IPS DF 6.9 (cell line): ENCODE results near the gene PTPN22.

Experiments
- DNase-seq: peaks from one replicate; pipeline ENCODE4 v3.0.0-alpha.2; 2013; ENCODE audit warnings: low read depth, low spot score
- H3K27ac ChIP-seq: one replicate; pipeline ENCODE4 v1.5.1; 2013; ENCODE audit warnings: low read length, control low read depth
- H3K27me3 ChIP-seq: 2 replicates; pipeline ENCODE4 v1.6.1; 2013; ENCODE audit warnings: mild to moderate bottlenecking, low read length; ENCODE audit not compliant: control insufficient read depth, insufficient read depth
- H3K36me3 ChIP-seq: 2 replicates; pipeline ENCODE4 v1.6.1; 2013; ENCODE audit warnings: low read length; ENCODE audit not compliant: control insufficient read depth, insufficient read depth
- H3K4me1 ChIP-seq: 2 replicates; pipeline ENCODE4 v1.6.1; 2013; ENCODE audit warnings: low read length; ENCODE audit not compliant: control insufficient read depth, insufficient read depth
- H3K4me3 ChIP-seq: 2 replicates; pipeline ENCODE4 v1.5.1; 2013; ENCODE audit warnings: mild to moderate bottlenecking, low read length
- H3K9me3 ChIP-seq: 2 replicates; pipeline ENCODE4 v1.6.1; 2013; ENCODE audit warnings: low read length, inconsistent platforms; ENCODE audit not compliant: control insufficient read depth, insufficient read depth
- WGBS: extraction: QIAGEN DNeasy Blood & Tissue Kit; methylation state at CpG from one replicate; pipeline ENCODE4 v1.1.7; 2013; ENCODE audit warnings: mixed read lengths, missing lambda C conversion rate; ENCODE audit not compliant: insufficient read length, insufficient coverage; 5-methylcytosine and 5-hydroxymethylcytosine counted together

The PTPN22 gene

DNA sequence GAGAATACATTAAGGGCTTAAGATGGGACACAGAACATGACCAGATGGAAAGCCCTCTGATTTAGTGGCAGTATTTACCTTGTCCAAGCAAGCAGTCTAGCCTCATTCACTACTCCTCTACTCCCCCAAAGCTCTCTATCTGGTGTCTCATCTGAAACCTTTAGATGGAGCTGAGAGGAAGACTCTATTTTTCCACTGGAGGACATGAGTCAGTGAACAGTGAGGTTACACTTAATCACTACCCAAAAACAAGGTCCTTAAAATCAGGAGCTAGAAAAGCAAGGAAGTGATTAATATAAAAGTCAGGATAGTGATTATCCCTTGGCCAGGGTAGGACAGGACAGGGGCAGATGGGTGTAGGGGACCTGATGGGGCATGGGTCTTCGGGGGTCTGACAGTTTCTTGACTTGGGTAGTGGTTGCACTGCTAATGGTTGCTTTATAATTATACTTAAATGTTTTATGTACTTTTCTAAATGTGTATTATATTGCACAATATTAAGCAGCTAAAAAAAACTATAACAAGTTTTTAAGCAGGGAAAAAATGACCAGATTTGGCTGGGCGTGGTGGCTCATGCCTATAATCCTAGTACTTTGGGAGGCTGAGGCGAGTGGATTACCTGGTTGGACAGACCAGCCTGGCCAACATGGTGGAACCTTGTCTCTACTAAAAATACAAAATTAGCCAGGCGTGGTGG, 3.0 kb downstream of the PTPN22 start:
- Histone ChIP-seq H3K4me3 (no peak overlapping the region), H3K9me3 (no peaks in the 10 kb centered on the region), H3K27me3 (no peaks in the 10 kb centered on the region), H3K27ac (no peak overlapping the region), H3K36me3 (no peaks in the 10 kb centered on the region), H3K4me1 (no peaks in the 10 kb centered on the region)
- WGBS: no CpG with 5 or more reads among the region's 4 CpGs
- no peak for DNase-seq

- Histone ChIP-seq H3K27ac (no peak overlapping the region), H3K4me1 (no peaks in the 10 kb centered on the region), H3K27me3 (no peaks in the 10 kb centered on the region), H3K36me3 (no peaks in the 10 kb centered on the region), H3K9me3 (no peaks in the 10 kb centered on the region), H3K4me3 (no peak overlapping the region)
- DNase-seq: no peak
- no CpG with 5 or more reads among the region's 5 CpGs for WGBS
These were observed 9.9 kb downstream of the PTPN22 start for GRCh38 chr1:113861641-113862040.

DNA sequence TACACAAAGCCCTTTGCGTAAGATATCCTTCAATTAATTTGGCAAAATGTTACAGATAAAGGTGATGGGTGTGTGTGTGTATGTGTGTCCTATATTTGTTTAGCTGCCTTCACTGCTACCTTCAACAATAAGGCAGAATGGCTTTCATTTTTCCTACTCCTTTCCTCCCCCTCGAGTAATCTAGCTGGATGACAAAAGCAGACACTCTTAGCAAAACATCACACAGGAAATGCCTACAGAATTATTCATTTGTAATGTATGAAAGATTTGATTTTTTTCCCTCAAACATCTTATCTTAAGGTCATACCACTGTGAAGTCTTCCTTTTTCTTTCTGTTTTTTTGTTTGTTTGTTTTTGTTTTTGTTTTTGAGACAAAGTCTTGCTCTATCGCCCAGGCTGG, 10.6 kb downstream of the PTPN22 start:
- no peaks in the 10 kb centered on the region for H3K4me1 ChIP-seq
- H3K27ac ChIP-seq: no peak overlapping the region
- no peaks in the 10 kb centered on the region for H3K27me3 ChIP-seq
- no peak for DNase-seq
- H3K9me3 ChIP-seq: no peaks in the 10 kb centered on the region
- no CpG with 5 or more reads among the region's 3 CpGs for WGBS
- H3K36me3 ChIP-seq: no peaks in the 10 kb centered on the region
- no peak overlapping the region for H3K4me3 ChIP-seq

GRCh38 chr1:113859478-113860175, 11.9 kb downstream of the PTPN22 start:
- no peaks in the 10 kb centered on the region for H3K27me3 ChIP-seq
- H3K4me1 ChIP-seq: no peaks in the 10 kb centered on the region
- H3K36me3 ChIP-seq: no peaks in the 10 kb centered on the region
- H3K4me3 ChIP-seq: no peak overlapping the region
- no peak overlapping the region for H3K27ac ChIP-seq
- WGBS: no CpG with 5 or more reads among the region's 3 CpGs
- H3K9me3 ChIP-seq: no peaks in the 10 kb centered on the region
- DNase-seq: no peak

- no peak overlapping the region for H3K27ac ChIP-seq
- WGBS: no CpG with 5 or more reads among the region's 1 CpG
- H3K36me3 ChIP-seq: no peaks in the 10 kb centered on the region
- no peak for DNase-seq
- H3K4me1 ChIP-seq: no peaks in the 10 kb centered on the region
- no peaks in the 10 kb centered on the region for H3K9me3 ChIP-seq
- H3K27me3 ChIP-seq: no peaks in the 10 kb centered on the region
- H3K4me3 ChIP-seq: no peak overlapping the region
These were observed 12.5 kb downstream of the PTPN22 start for GRCh38 chr1:113858982-113859381.

DNA sequence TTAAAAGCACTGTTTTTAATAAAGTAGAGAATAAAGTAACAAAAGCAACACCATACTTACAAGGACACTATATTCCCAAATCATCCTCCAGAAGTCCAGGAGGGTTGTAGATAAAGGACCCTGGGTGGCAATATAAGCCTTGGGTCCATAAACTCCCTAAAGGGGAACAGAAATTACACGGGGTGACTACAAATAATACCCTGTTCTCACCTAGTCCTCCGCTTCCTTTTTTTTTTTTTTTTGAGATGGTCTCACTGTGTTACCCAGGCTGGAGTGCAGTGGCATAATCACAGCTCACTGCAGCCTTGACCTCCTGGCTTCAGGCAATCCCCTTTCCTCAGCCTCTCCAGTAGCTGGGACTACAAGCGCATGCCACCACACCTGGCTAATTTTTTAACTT, 13.1 kb downstream of the PTPN22 start:
- no peaks in the 10 kb centered on the region for H3K9me3 ChIP-seq
- H3K27me3 ChIP-seq: no peaks in the 10 kb centered on the region
- WGBS: no CpG with 5 or more reads among the region's 3 CpGs
- no peak for DNase-seq
- no peaks in the 10 kb centered on the region for H3K36me3 ChIP-seq
- H3K4me3 ChIP-seq: no peak overlapping the region
- H3K4me1 ChIP-seq: no peaks in the 10 kb centered on the region
- no peak overlapping the region for H3K27ac ChIP-seq

GRCh38 chr1:113857776-113858175, 13.7 kb downstream of the PTPN22 start:
- Histone ChIP-seq H3K9me3 (no peaks in the 10 kb centered on the region), H3K27me3 (no peaks in the 10 kb centered on the region), H3K36me3 (no peaks in the 10 kb centered on the region), H3K27ac (no peak overlapping the region), H3K4me3 (no peak overlapping the region), H3K4me1 (no peaks in the 10 kb centered on the region)
- WGBS: no CpG with 5 or more reads among the region's 3 CpGs
- no peak for DNase-seq

DNA sequence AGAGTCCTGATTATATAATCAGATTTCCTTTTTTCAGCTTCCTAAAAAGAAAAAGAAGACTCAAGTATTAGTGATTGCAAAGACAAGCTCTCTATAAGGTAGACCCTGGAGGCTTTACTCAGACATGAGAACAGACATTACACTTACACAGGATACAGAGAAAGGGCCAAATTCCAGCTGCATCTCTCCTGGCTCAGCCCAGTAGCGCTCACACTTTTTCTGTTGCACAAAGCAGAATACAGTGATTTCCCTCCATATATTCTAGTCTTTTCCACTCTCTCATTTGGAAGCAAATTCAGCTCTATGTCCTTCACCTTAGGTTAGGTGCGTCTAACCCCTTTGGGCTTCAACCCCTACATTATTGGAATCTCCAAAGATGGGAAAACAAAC, 15.1 kb downstream of the PTPN22 start:
- Histone ChIP-seq H3K4me3 (no peak overlapping the region), H3K4me1 (no peaks in the 10 kb centered on the region), H3K27me3 (no peaks in the 10 kb centered on the region), H3K36me3 (no peaks in the 10 kb centered on the region), H3K27ac (no peak overlapping the region), H3K9me3 (no peaks in the 10 kb centered on the region)
- DNase-seq: no peak
- no CpG with 5 or more reads among the region's 2 CpGs for WGBS

DNA sequence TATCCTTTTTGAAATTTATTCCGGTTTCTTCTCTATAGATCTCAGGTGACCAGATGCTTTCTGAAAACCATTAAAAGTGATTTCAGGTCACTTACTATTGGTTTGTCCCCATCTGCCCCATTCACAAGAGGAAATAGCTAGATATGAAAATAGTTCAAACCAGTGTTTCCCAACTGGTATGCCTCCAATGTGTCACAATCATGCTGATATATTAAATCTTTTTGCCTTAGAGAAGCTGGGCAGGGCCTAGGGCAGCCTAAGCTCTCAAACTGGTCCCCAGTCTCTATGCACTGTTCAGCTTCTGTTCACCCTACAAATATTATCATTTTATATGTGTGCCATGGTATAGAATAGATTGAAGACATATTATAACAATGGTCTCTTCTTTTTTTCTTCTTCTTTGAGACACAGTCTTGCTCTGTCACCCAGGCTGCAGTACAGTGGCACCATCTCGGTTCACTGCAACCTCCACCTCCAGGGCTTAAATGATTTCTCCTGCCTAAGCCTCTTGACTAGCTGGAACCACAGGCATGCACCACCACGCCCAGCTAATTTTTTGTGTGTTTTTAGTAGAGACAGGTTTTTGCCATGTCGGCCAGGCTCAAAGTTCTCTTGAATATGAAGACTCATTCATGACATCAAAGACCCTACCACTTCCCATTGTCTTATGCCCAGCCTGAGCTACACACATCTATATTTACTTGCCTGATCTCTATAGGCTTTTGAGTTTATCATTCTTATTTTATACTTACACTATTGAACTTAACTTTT, 15.7 kb downstream of the PTPN22 start:
- no peak overlapping the region for H3K27ac ChIP-seq
- no peaks in the 10 kb centered on the region for H3K4me1 ChIP-seq
- no peaks in the 10 kb centered on the region for H3K9me3 ChIP-seq
- no CpG with 5 or more reads among the region's 4 CpGs for WGBS
- no peaks in the 10 kb centered on the region for H3K36me3 ChIP-seq
- H3K27me3 ChIP-seq: no peaks in the 10 kb centered on the region
- no peak overlapping the region for H3K4me3 ChIP-seq
- DNase-seq: no peak

DNA sequence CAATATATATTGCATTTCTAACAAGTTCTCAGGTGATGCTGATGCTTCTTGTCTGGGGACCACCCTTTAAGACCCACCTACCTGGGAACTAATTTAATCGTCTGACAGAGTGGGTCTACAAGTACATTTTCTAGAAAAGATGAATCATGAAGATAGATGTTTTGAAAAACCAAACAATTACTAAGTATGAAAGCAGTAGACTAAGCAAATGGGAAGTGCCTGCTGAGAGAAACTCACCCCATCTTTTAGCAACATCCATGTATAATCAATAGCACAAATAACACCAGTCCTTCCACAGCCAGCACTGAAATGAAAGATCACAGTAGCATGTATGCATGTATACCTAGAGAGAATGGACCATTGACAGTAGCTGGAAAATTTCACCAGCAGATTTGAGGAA, 17.3 kb downstream of the PTPN22 start:
- Histone ChIP-seq H3K36me3 (no peaks in the 10 kb centered on the region), H3K9me3 (no peaks in the 10 kb centered on the region), H3K4me1 (no peaks in the 10 kb centered on the region), H3K27ac (no peak overlapping the region), H3K4me3 (no peak overlapping the region), H3K27me3 (no peaks in the 10 kb centered on the region)
- no CpG with 5 or more reads among the region's 1 CpG for WGBS
- no peak for DNase-seq
